Prostate gland (tissue), 2 donors: ENCODE measurements around the gene LCE1C.

ENCODE experiments used
- CTCF ChIP-seq, 4 experiments: fragments of 200-600 bp in 2 of 4; fragments of 450-650 bp in 2 of 4; sonication (generic) in 2 of 4; IDR thresholded peaks; 1 replicate in 3 of 4; 2 replicates in 1 of 4; pipeline ENCODE4 v1.5.1; 2016 to 2019; ENCODE audit warnings: antibody characterized with exemption in 4 of 4, mild to moderate bottlenecking in 2 of 4, moderate library complexity in 2 of 4
- POLR2A ChIP-seq: fragments of 450-650 bp; IDR thresholded peaks from one replicate; pipeline ENCODE4 v1.6.1; 2016; ENCODE audit warnings: antibody characterized with exemption, mild to moderate bottlenecking
- POLR2AphosphoS5 ChIP-seq: sonication (generic); formaldehyde crosslinking; IDR thresholded peaks from one replicate; pipeline ENCODE4 v1.6.1; 2017; ENCODE audit warnings: antibody characterized with exemption

- TF ChIP-seq CTCF (IDR thresholded peaks at IDR 0.05) (no peak), POLR2A (no peak), POLR2AphosphoS5 (no peak)
Measured at GRCh38 chr1:152783095-152783494, 23.4 kb downstream of the LCE1C start.
